Ishikawa (cell line): ENCODE measurements around the gene ZBTB20.

Source experiments
- CREB1 ChIP-seq: IDR thresholded peaks from 2 replicates; pipeline ENCODE4 v1.6.1; 2012; ENCODE audit warnings: low read depth
- EGR1 ChIP-seq: IDR thresholded peaks from 2 replicates; pipeline ENCODE4 v1.6.1; 2012
- EP300 ChIP-seq: IDR thresholded peaks from 2 replicates; pipeline ENCODE4 v1.6.1; 2012; ENCODE audit warnings: borderline replicate concordance
- MAX ChIP-seq: IDR thresholded peaks from 2 replicates; pipeline ENCODE4 v1.6.1; 2012
- NFIC ChIP-seq: IDR thresholded peaks from 2 replicates; pipeline ENCODE4 v1.6.1; 2012
- REST ChIP-seq: IDR thresholded peaks from 2 replicates; pipeline ENCODE4 v1.6.1; 2012; ENCODE audit warnings: low read depth, mild to moderate bottlenecking
- TAF1 ChIP-seq: IDR thresholded peaks from 2 replicates; pipeline ENCODE4 v1.6.1; 2012; ENCODE audit warnings: low read depth, mild to moderate bottlenecking
- YY1 ChIP-seq: IDR thresholded peaks from 2 replicates; pipeline ENCODE4 v1.6.1; 2012; ENCODE audit warnings: low read depth
- ZBTB7A ChIP-seq: IDR thresholded peaks from 2 replicates; pipeline ENCODE4 v1.6.1; 2012; ENCODE audit warnings: low read depth

- no peak for TF ChIP-seq EP300
- TF ChIP-seq ZBTB7A: no peak
- no peak for TF ChIP-seq CREB1
- no peak for TF ChIP-seq EGR1
- no peak for TF ChIP-seq TAF1
- no peak for TF ChIP-seq MAX
- no peak for TF ChIP-seq REST
- no peak for TF ChIP-seq NFIC
- no peak for TF ChIP-seq YY1
Observed at GRCh38 chr3:114584734-114585371, 562.2 kb downstream of the ZBTB20 start.
